Smooth muscle cell (in vitro differentiated cells): Measurements from ENCODE around the gene IQSEC1. TPM values are rescaled to one million over a fixed set of nuclear protein-coding genes. Genes with fewer than 3 reads are reported as not detected.

Source experiments
- DNase-seq: peaks from one replicate; lab custom pipeline; 2025; ENCODE audit not compliant: unreplicated experiment; lab: John Stamatoyannopoulos, UW
- H2AFZ ChIP-seq: fragments of 200-600 bp; sonication (generic); 2 replicates; pipeline ENCODE4 v1.6.0; 2016; ENCODE audit warnings: antibody characterized with exemption, low read depth, mild to moderate bottlenecking
- H3F3A ChIP-seq: fragments of 200-600 bp; sonication (generic); 2 replicates; pipeline ENCODE4 v1.6.0; 2017; ENCODE audit warnings: antibody characterized with exemption, low read depth
- H3K27ac ChIP-seq: fragments of 200-600 bp; sonication (generic); 2 replicates; pipeline ENCODE4 v1.5.1; 2016; ENCODE audit warnings: low read depth, mild to moderate bottlenecking
- H3K27me3 ChIP-seq: fragments of 200-600 bp; sonication (generic); 2 replicates; pipeline ENCODE4 v1.6.1; 2016; ENCODE audit warnings: low read depth, mild to moderate bottlenecking
- H3K36me3 ChIP-seq: fragments of 200-600 bp; sonication (generic); 2 replicates; pipeline ENCODE4 v1.5.1; 2016; ENCODE audit warnings: low read depth
- H3K4me1 ChIP-seq: fragments of 200-600 bp; sonication (generic); 2 replicates; pipeline ENCODE4 v1.5.1; 2016; ENCODE audit warnings: low read depth
- H3K4me2 ChIP-seq: fragments of 200-600 bp; sonication (generic); 2 replicates; pipeline ENCODE4 v1.6.0; 2016; ENCODE audit warnings: mild to moderate bottlenecking
- H3K4me3 ChIP-seq: fragments of 200-600 bp; sonication (generic); 2 replicates; pipeline ENCODE4 v1.5.1; 2016; ENCODE audit warnings: mild to moderate bottlenecking
- H3K79me2 ChIP-seq: fragments of 200-600 bp; sonication (generic); 2 replicates; pipeline ENCODE4 v1.6.0; 2016; ENCODE audit warnings: low read depth, mild to moderate bottlenecking
- H3K9ac ChIP-seq: fragments of 200-600 bp; sonication (generic); 2 replicates; pipeline ENCODE4 v1.6.0; 2016; ENCODE audit warnings: low read depth
- H3K9me3 ChIP-seq: fragments of 200-600 bp; sonication (generic); replicated peaks from 2 replicates; pipeline ENCODE4 v1.5.1; 2016; ENCODE audit warnings: low read depth
- H4K20me1 ChIP-seq: fragments of 200-600 bp; sonication (generic); 2 replicates; pipeline ENCODE4 v1.6.0; 2016; ENCODE audit warnings: low read depth
- WGBS: methylation state at CpG from one replicate; pipeline ENCODE4 v1.1.7; 2016; ENCODE audit warnings: low lambda C conversion rate; 5-methylcytosine and 5-hydroxymethylcytosine counted together
- polyA plus RNA-seq: library from polyadenylated mRNA; unstranded; fragments of >200 nt; fragmentation: Nextera tagmentation; extraction: Ambion mirVana; gene quantifications from 2 replicates; pipeline ENCODE4 v1.2.1, GENCODE V29; 2016
- total RNA-seq: library from RNA; depleted of rRNA; stranded (reverse); fragments of >200 nt; gene quantifications from 2 replicates; pipeline ENCODE4 v1.2.3, GENCODE V29; 2014
- TF ChIP-seq, protein P1 (sequence below): fragments of 200-600 bp; sonication (generic); IDR thresholded peaks from 2 replicates; pipeline ENCODE4 v1.5.1; 2017; ENCODE audit warnings: borderline replicate concordance, mild to moderate bottlenecking, antibody characterized with exemption; ENCODE audit not compliant: insufficient read depth, poor library complexity, severe bottlenecking

The IQSEC1 gene
- total and polyA plus RNA-seq, 2 experiments from 2014 or later = 18.9 to 19.8 TPM

GRCh38 chr3:12977117-12977808 lies 96.0 kb downstream of the IQSEC1 start:
- Histone ChIP-seq H4K20me1 (peaks cover 100% of the 10 kb centered on the region), H3F3A (no peaks in the 10 kb centered on the region), H3K9me3 (no peaks in the 10 kb centered on the region), H3K4me3 (no peak overlapping the region), H2AFZ (no peak overlapping the region), H3K36me3 (no peaks in the 10 kb centered on the region), H3K4me2 (no peak overlapping the region), H3K79me2 (no peaks in the 10 kb centered on the region), H3K9ac (no peak overlapping the region), H3K27ac (no peak overlapping the region), H3K4me1 (no peaks in the 10 kb centered on the region), H3K27me3 (no peaks in the 10 kb centered on the region)
- no peak for DNase-seq
- 85% methylated on average over 10 of the region's 10 CpGs for WGBS
- TF ChIP-seq, protein P1, sequence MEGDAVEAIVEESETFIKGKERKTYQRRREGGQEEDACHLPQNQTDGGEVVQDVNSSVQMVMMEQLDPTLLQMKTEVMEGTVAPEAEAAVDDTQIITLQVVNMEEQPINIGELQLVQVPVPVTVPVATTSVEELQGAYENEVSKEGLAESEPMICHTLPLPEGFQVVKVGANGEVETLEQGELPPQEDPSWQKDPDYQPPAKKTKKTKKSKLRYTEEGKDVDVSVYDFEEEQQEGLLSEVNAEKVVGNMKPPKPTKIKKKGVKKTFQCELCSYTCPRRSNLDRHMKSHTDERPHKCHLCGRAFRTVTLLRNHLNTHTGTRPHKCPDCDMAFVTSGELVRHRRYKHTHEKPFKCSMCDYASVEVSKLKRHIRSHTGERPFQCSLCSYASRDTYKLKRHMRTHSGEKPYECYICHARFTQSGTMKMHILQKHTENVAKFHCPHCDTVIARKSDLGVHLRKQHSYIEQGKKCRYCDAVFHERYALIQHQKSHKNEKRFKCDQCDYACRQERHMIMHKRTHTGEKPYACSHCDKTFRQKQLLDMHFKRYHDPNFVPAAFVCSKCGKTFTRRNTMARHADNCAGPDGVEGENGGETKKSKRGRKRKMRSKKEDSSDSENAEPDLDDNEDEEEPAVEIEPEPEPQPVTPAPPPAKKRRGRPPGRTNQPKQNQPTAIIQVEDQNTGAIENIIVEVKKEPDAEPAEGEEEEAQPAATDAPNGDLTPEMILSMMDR = no peak

- Histone ChIP-seq H3K27me3 (no peaks in the 10 kb centered on the region), H3K79me2 (no peaks in the 10 kb centered on the region), H4K20me1 (peaks cover 99% of the 10 kb centered on the region), H3K9ac (no peak overlapping the region), H3K4me3 (no peak overlapping the region), H3K4me1 (no peaks in the 10 kb centered on the region), H3K27ac (no peak overlapping the region), H3K36me3 (no peaks in the 10 kb centered on the region), H2AFZ (no peak overlapping the region), H3K9me3 (no peaks in the 10 kb centered on the region), H3F3A (no peaks in the 10 kb centered on the region), H3K4me2 (no peak overlapping the region)
- DNase-seq = no peak
- TF ChIP-seq, protein P1 = no peak
- WGBS = 90% methylated on average over 12 of the region's 12 CpGs
These were observed 97.3 kb downstream of the IQSEC1 start for GRCh38 chr3:12975748-12976522.

- H2AFZ ChIP-seq = no peak overlapping the region
- no peak overlapping the region for H3K9ac ChIP-seq
- H3K4me3 ChIP-seq = no peak overlapping the region
- H3K9me3 ChIP-seq = no peaks in the 10 kb centered on the region
- peaks cover under 1% of the 10 kb centered on the region for H3K4me1 ChIP-seq
- no peaks in the 10 kb centered on the region for H3K79me2 ChIP-seq
- no peaks in the 10 kb centered on the region for H3K27me3 ChIP-seq
- DNase-seq = no peak
- no peak overlapping the region for H3K27ac ChIP-seq
- H3K4me2 ChIP-seq = no peak overlapping the region
- peaks cover 99% of the 10 kb centered on the region for H4K20me1 ChIP-seq
- no peaks in the 10 kb centered on the region for H3F3A ChIP-seq
- TF ChIP-seq, protein P1 = no peak
- 96% methylated on average over 6 of the region's 6 CpGs for WGBS
- no peaks in the 10 kb centered on the region for H3K36me3 ChIP-seq
These were observed 98.4 kb downstream of the IQSEC1 start for GRCh38 chr3:12974819-12975218.
